ENCODE measurements around the gene TACC2.

DNA sequence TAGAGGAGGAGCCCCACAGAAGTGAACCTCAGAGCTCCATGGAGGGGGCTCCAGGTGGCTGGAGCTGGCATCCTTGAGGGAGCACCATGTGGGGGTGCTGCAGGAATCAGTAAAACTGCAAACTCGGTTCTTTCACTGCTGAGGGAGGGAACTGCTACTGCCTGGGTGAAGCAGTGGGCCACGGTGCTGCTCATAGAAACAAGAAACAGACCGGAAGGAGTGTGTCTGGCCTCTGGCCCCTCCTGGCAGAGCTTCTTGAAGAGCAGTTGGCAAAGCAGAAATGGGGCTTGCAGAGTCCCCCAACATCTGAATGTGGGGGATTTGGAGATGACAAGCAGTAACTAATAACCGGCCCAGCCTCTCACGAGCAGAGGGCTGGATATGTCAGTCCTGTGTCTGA, 23.8 kb downstream of the TACC2 start:
- TF ChIP-seq, protein P1, sequence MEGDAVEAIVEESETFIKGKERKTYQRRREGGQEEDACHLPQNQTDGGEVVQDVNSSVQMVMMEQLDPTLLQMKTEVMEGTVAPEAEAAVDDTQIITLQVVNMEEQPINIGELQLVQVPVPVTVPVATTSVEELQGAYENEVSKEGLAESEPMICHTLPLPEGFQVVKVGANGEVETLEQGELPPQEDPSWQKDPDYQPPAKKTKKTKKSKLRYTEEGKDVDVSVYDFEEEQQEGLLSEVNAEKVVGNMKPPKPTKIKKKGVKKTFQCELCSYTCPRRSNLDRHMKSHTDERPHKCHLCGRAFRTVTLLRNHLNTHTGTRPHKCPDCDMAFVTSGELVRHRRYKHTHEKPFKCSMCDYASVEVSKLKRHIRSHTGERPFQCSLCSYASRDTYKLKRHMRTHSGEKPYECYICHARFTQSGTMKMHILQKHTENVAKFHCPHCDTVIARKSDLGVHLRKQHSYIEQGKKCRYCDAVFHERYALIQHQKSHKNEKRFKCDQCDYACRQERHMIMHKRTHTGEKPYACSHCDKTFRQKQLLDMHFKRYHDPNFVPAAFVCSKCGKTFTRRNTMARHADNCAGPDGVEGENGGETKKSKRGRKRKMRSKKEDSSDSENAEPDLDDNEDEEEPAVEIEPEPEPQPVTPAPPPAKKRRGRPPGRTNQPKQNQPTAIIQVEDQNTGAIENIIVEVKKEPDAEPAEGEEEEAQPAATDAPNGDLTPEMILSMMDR (IDR thresholded peaks at IDR 0.05): no peak
- no peak for TF ChIP-seq POLR2A (IDR thresholded peaks at IDR 0.05)

All from thyroid gland (tissue), 4 donors.